GM06990 (cell line): ENCODE results near the gene AFAP1L1.
"Not testable (repeated sequence)": the region's sequence is repeated elsewhere in the genome, so short reads cannot be mapped to it uniquely, and the experiment has no call there.

Experiments
- DNase-seq: peaks from one replicate; pipeline ENCODE4 v3.0.0-alpha.2; 2011; ENCODE audit not compliant: insufficient read length; ENCODE audit errors: extremely low read depth
- H3K27me3 ChIP-seq: replicated peaks from 2 replicates; pipeline ENCODE4 v1.6.0; 2011; ENCODE audit warnings: low read length; ENCODE audit not compliant: control insufficient read depth, insufficient read depth
- H3K36me3 ChIP-seq: 2 replicates; pipeline ENCODE4 v1.5.1; 2011; ENCODE audit warnings: low read length; ENCODE audit not compliant: control insufficient read depth, insufficient read depth
- H3K4me3 ChIP-seq: replicated peaks from 2 replicates; pipeline ENCODE4 v1.5.1; 2011; ENCODE audit warnings: low read depth, mild to moderate bottlenecking, control low read depth, low read length
- TF ChIP-seq, protein P1 (sequence below): IDR thresholded peaks from 2 replicates; pipeline ENCODE4 v1.5.1; 2011; ENCODE audit warnings: low read length, control low read depth, mild to moderate bottlenecking, inconsistent platforms; ENCODE audit not compliant: insufficient read depth, poor library complexity, severe bottlenecking

The AFAP1L1 gene

GRCh38 chr5:149271195-149271715 is 404 bp upstream of the AFAP1L1 start:
- DNase-seq, result no peak
- H3K36me3 ChIP-seq, result no peaks in the 10 kb centered on the region
- H3K27me3 ChIP-seq, result peaks cover 2% of the 10 kb centered on the region; the same call in 1 of the 2 replicates
- no peak overlapping the region for H3K4me3 ChIP-seq
- TF ChIP-seq, protein P1, sequence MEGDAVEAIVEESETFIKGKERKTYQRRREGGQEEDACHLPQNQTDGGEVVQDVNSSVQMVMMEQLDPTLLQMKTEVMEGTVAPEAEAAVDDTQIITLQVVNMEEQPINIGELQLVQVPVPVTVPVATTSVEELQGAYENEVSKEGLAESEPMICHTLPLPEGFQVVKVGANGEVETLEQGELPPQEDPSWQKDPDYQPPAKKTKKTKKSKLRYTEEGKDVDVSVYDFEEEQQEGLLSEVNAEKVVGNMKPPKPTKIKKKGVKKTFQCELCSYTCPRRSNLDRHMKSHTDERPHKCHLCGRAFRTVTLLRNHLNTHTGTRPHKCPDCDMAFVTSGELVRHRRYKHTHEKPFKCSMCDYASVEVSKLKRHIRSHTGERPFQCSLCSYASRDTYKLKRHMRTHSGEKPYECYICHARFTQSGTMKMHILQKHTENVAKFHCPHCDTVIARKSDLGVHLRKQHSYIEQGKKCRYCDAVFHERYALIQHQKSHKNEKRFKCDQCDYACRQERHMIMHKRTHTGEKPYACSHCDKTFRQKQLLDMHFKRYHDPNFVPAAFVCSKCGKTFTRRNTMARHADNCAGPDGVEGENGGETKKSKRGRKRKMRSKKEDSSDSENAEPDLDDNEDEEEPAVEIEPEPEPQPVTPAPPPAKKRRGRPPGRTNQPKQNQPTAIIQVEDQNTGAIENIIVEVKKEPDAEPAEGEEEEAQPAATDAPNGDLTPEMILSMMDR, result no peak

DNA sequence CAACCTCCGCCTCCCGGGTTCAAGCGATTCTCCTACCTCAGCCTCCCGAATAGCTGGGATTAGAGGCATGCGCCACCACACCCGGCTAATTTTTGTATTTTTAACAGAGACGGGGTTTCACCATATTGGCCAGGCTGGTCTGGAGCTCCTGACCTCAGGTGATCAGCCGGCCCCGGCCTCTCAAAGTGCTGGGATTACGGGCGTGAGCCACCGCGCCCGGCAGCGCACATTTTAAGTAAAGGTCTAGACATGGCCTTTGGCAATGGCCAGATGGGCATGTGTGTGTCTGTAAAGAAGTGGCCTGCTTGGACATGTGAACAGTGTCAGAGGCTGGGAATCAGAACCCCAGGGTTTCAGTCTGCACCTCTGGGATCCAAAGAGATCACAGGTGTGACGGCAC is 1.1 kb downstream of the AFAP1L1 start:
- not testable (repeated sequence) for H3K27me3 ChIP-seq, H3K4me3 ChIP-seq, H3K36me3 ChIP-seq, DNase-seq

DNA sequence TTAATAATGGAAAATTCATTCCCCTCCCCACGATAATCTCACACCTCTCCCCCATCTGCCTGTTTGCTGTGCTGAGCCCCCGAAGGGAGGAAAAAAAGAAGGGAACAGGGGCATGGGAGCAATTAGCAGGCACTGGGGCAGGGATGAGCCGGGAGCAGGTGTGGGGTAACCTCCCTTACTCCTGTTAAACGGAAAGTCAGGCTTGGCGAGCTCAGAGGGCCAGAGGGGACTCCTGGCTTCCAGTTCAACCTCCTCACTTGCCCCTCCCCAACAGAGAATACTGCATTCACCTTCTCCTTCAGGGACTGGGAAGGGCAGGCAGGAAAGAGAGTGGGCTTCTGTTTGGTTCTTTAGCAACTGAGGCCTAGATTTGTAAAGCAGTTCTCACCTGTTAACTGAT is 1.6 kb downstream of the AFAP1L1 start:
- no peaks in the 10 kb centered on the region for H3K36me3 ChIP-seq
- H3K4me3 ChIP-seq, result no peak overlapping the region
- DNase-seq, result no peak
- H3K27me3 ChIP-seq, result peaks cover 2% of the 10 kb centered on the region; the same call in 1 of the 2 replicates
- TF ChIP-seq, protein P1, result no peak

- no peaks in the 10 kb centered on the region for H3K36me3 ChIP-seq
- H3K4me3 ChIP-seq, result no peak overlapping the region
- H3K27me3 ChIP-seq, result peaks cover 2% of the 10 kb centered on the region; the same call in 1 of the 2 replicates
- DNase-seq, result no peak
- TF ChIP-seq, protein P1, result no peak
These were observed 2.3 kb downstream of the AFAP1L1 start for GRCh38 chr5:149273950-149274349.

GRCh38 chr5:149274939-149275338 is 3.3 kb downstream of the AFAP1L1 start:
- no peak overlapping the region for H3K4me3 ChIP-seq
- TF ChIP-seq, protein P1, result no peak
- no peak for DNase-seq
- H3K27me3 ChIP-seq, result peaks cover 2% of the 10 kb centered on the region; the same call in 1 of the 2 replicates
- H3K36me3 ChIP-seq, result no peaks in the 10 kb centered on the region

- Histone ChIP-seq H3K27me3 (peaks cover 2% of the 10 kb centered on the region), H3K36me3 (no peaks in the 10 kb centered on the region), H3K4me3 (no peak overlapping the region)
- TF ChIP-seq, protein P1, result no peak
- DNase-seq, result no peak
These were observed 6.1 kb downstream of the AFAP1L1 start for GRCh38 chr5:149277801-149278200.
